B cell (primary cell): ENCODE measurements around the gene ADARB2. TPM values are rescaled to one million over a fixed set of nuclear protein-coding genes. Genes with fewer than 3 reads are reported as not detected.

ENCODE experiments used
- ATAC-seq: fragments of 200-7000 bp; cut with Tn5 transposase; one replicate; pipeline ENCODE4 v1.10.0; 2021; ENCODE audit warnings: low read depth, mild to moderate bottlenecking, moderate number of reproducible peaks, moderate library complexity
- CTCF ChIA-PET: fragments of 350-600 bp; sonication (Branson Sonifier 250); formaldehyde crosslinking; loops from one replicate; lab custom pipeline; 2021; ENCODE audit warnings: antibody characterized with exemption, inconsistent platforms; lab: Charles Lee
- POLR2A ChIA-PET: fragments of 350-600 bp; sonication (Branson Sonifier 250); formaldehyde crosslinking; loops from one replicate; lab custom pipeline; 2021; ENCODE audit warnings: antibody characterized with exemption; lab: Charles Lee
- DNase-seq: peaks from one replicate; pipeline ENCODE4 v3.0.0; 2013
- H2AFZ ChIP-seq: 2 replicates; pipeline ENCODE4 v1.6.1; 2012; ENCODE audit warnings: mild to moderate bottlenecking, low read depth, low read length; ENCODE audit not compliant: insufficient read depth, poor library complexity, severe bottlenecking
- H3K27ac ChIP-seq, 2 donors: 1 replicate in 1 of 2; 2 replicates in 1 of 2; pipeline ENCODE4 v1.5.1; 2012 to 2013; ENCODE audit warnings: low read length in 2 of 2, mild to moderate bottlenecking in 2 of 2, moderate library complexity in 1 of 2
- H3K27me3 ChIP-seq, 4 experiments: fragments of 200-600 bp in 1 of 4; sonication (generic) in 1 of 4; replicated peaks in 1 of 4; 1 replicate in 2 of 4; 2 replicates in 2 of 4; pipeline versions ENCODE4 v1.6.1 to v1.7.0; 2013 to 2016; ENCODE audit warnings: low read length in 3 of 4, mild to moderate bottlenecking in 2 of 4, mixed read lengths in 1 of 4, moderate library complexity in 1 of 4; ENCODE audit not compliant: insufficient read depth in 4 of 4, control insufficient read depth in 3 of 4; ENCODE audit errors: control extremely low read depth in 1 of 4
- H3K36me3 ChIP-seq, 2 experiments: replicated peaks in 1 of 2; 1 replicate in 1 of 2; 2 replicates in 1 of 2; pipeline versions ENCODE4 v1.6.1 to v1.7.1; 2013; ENCODE audit warnings: low read length in 1 of 2; ENCODE audit not compliant: insufficient read depth in 2 of 2, control insufficient read depth in 1 of 2; ENCODE audit errors: control extremely low read depth in 1 of 2, extremely low read depth in 1 of 2
- H3K4me1 ChIP-seq, 2 donors: fragments of 200-600 bp in 1 of 2; sonication (generic) in 1 of 2; 1 replicate in 1 of 2; 2 replicates in 1 of 2; pipeline versions ENCODE4 v1.5.1 to v1.6.1; 2013 to 2017; ENCODE audit warnings: low read length in 2 of 2; ENCODE audit not compliant: control insufficient read depth in 2 of 2, insufficient read depth in 2 of 2
- H3K4me2 ChIP-seq: replicated peaks from 2 replicates; pipeline ENCODE3; 2012; ENCODE audit warnings: mild to moderate bottlenecking, low read depth, low read length; ENCODE audit not compliant: poor library complexity, severe bottlenecking
- H3K4me3 ChIP-seq, 5 experiments: fragments of 200-600 bp in 1 of 5; sonication (generic) in 1 of 5; 1 replicate in 3 of 5; 2 replicates in 2 of 5; pipeline versions ENCODE4 v1.5.1 to v1.7.0; 2011 to 2016; ENCODE audit warnings: low read length in 4 of 5, mild to moderate bottlenecking in 4 of 5, low read depth in 2 of 5, control low read depth in 1 of 5, moderate library complexity in 1 of 5; ENCODE audit not compliant: insufficient read depth in 1 of 5; ENCODE audit errors: control extremely low read depth in 1 of 5, extremely low read depth in 1 of 5
- H3K79me2 ChIP-seq: fragments of 200-600 bp; sonication (generic); one replicate; pipeline ENCODE4 v1.6.0; 2016; ENCODE audit warnings: low read length; ENCODE audit not compliant: control insufficient read depth, insufficient read depth
- H3K9ac ChIP-seq: fragments of 200-600 bp; sonication (generic); 2 replicates; pipeline ENCODE4 v1.6.1; 2017; ENCODE audit warnings: mild to moderate bottlenecking, low read length, moderate library complexity
- H3K9me3 ChIP-seq, 3 donors: one replicate each; pipeline versions ENCODE4 v1.6.1 to v1.7.1; 2013; ENCODE audit warnings: low read length in 2 of 3; ENCODE audit not compliant: control insufficient read depth in 2 of 3, insufficient read depth in 1 of 3; ENCODE audit errors: control extremely low read depth in 1 of 3
- H4K20me1 ChIP-seq: 2 replicates; pipeline ENCODE4 v1.6.0; 2012; ENCODE audit warnings: mild to moderate bottlenecking, low read length; ENCODE audit not compliant: insufficient read depth, control insufficient read depth, poor library complexity, severe bottlenecking
- H3K27ac Mint-ChIP-seq: one replicate; pipeline ENCODE4 v1.8.0; 2021; ENCODE audit warnings: mixed read lengths
- H3K27me3 Mint-ChIP-seq: one replicate; pipeline ENCODE4 v1.8.0; 2021; ENCODE audit warnings: mixed read lengths
- H3K4me1 Mint-ChIP-seq: one replicate; pipeline ENCODE4 v1.8.0; 2021; ENCODE audit warnings: mixed read lengths
- H3K4me3 Mint-ChIP-seq: one replicate; pipeline ENCODE4 v1.8.0; 2021; ENCODE audit warnings: mixed read lengths
- H3K9me3 Mint-ChIP-seq: one replicate; pipeline ENCODE4 v1.8.0; 2022; ENCODE audit warnings: mixed read lengths; ENCODE audit not compliant: insufficient read depth
- CTCF ChIP-seq: fragments of 200-600 bp; IDR thresholded peaks from one replicate; pipeline ENCODE4 v1.8.0; 2022; ENCODE audit warnings: antibody characterized with exemption, mild to moderate bottlenecking
- EZH2 ChIP-seq: IDR thresholded peaks from 2 replicates; pipeline ENCODE4 v1.6.1; 2012; ENCODE audit warnings: borderline replicate concordance, low read depth, mild to moderate bottlenecking, moderate library complexity, low read length; ENCODE audit not compliant: insufficient read depth, poor library complexity, severe bottlenecking
- WGBS: methylation state at CpG from one replicate; pipeline ENCODE4 v1.1.5; 2013; ENCODE audit warnings: missing lambda C conversion rate; ENCODE audit not compliant: insufficient coverage; 5-methylcytosine and 5-hydroxymethylcytosine counted together
- intact Hi-C: fragments of 100-400 bp; cut with micrococcal nuclease; formaldehyde crosslinking; loops from one replicate; pipeline ENCODE4 v1.10.0; 2022
- polyA plus RNA-seq: library from polyadenylated mRNA; depleted of rRNA; stranded (reverse); fragments of >200 nt; gene quantifications from 2 replicates; pipeline ENCODE4 v1.2.3, GENCODE V29; 2012
- total RNA-seq, 2 donors: library from RNA; stranded (reverse); fragments of 120-200 nt in 1 of 2; gene quantifications; 1 replicate in 1 of 2; 2 replicates in 1 of 2; pipeline versions ENCODE4 v1.2.3 to v1.2.4, GENCODE V29; 2013 to 2022

Gene ADARB2
- total and polyA plus RNA-seq, 2 donors (not counting 1 experiment from before 2014, with no cell fraction given): 0.13 to 0.96 TPM

GRCh38 chr10:1561731-1562337 lies 175.5 kb downstream of the ADARB2 start:
- DNase-seq (no peak), ATAC-seq (no peak)
- intact Hi-C loops: no loop called here
- no peak overlapping the region for H2AFZ ChIP-seq
- Mint-ChIP-seq H3K27ac (no peak overlapping the region), H3K9me3 (no peaks in the 10 kb centered on the region), H3K27me3 (peaks cover 25% of the 10 kb centered on the region), H3K4me3 (no peak overlapping the region), H3K4me1 (peaks cover 13% of the 10 kb centered on the region)
- H3K27me3 ChIP-seq: peaks cover 0 to 6% (median 0%) of the 10 kb centered on the region in 4 experiments
- H3K27ac ChIP-seq: no peak overlapping the region
- H3K4me3 ChIP-seq: no peak overlapping the region
- no peaks in the 10 kb centered on the region for H3K36me3 ChIP-seq
- no peak overlapping the region for H3K4me2 ChIP-seq
- POLR2A ChIA-PET: interaction anchor here (0.6 kb wide), 1 partner anchor 17 kb away, joined by 8 read pairs; no protein-coding TSS in a partner anchor
- CTCF ChIA-PET: no interaction called here
- H4K20me1 ChIP-seq: no peaks in the 10 kb centered on the region
- H3K9ac ChIP-seq: no peak overlapping the region
- peaks cover 0 to 9% of the 10 kb centered on the region in 2 donors for H3K4me1 ChIP-seq
- H3K9me3 ChIP-seq: peaks cover 0 to 7% (median 0%) of the 10 kb centered on the region in 3 donors
- no peaks in the 10 kb centered on the region for H3K79me2 ChIP-seq
- WGBS: 87% methylated on average over 19 of the region's 19 CpGs
- TF ChIP-seq EZH2: no peak
- TF ChIP-seq CTCF: no peak

GRCh38 chr10:1560535-1561192 lies 176.7 kb downstream of the ADARB2 start:
- TF ChIP-seq EZH2 (no peak), CTCF (no peak)
- no peak overlapping the region for H3K27ac ChIP-seq
- Mint-ChIP-seq H3K9me3 (no peaks in the 10 kb centered on the region), H3K27me3 (peaks cover 21% of the 10 kb centered on the region), H3K27ac (no peak overlapping the region), H3K4me1 (peaks cover 13% of the 10 kb centered on the region), H3K4me3 (no peak overlapping the region)
- peaks cover 0 to 9% of the 10 kb centered on the region in 2 donors for H3K4me1 ChIP-seq
- ATAC-seq (no peak), DNase-seq (no peak)
- no peak overlapping the region for H3K4me2 ChIP-seq
- ChIA-PET CTCF (no interaction called here), POLR2A (no interaction called here)
- H3K9me3 ChIP-seq: peaks cover 0 to 7% (median 0%) of the 10 kb centered on the region in 3 donors
- no peaks in the 10 kb centered on the region for H3K36me3 ChIP-seq
- H4K20me1 ChIP-seq: no peaks in the 10 kb centered on the region
- no peaks in the 10 kb centered on the region for H3K79me2 ChIP-seq
- H3K4me3 ChIP-seq: no peak overlapping the region
- 79% methylated on average over 12 of the region's 16 CpGs for WGBS
- H3K27me3 ChIP-seq: peaks cover 0 to 6% (median 0%) of the 10 kb centered on the region in 4 experiments
- no peak overlapping the region for H3K9ac ChIP-seq
- H2AFZ ChIP-seq: no peak overlapping the region
- intact Hi-C loops: no loop called here
